ENCODE data around the gene CTNNA1. TPM values are rescaled to one million over a fixed set of nuclear protein-coding genes. Genes with fewer than 3 reads are reported as not detected.

The CTNNA1 gene
- total and polyA plus RNA-seq, 9 of the 15 experiments (the other 6 are each of a cell fraction or from before 2014, with no cell fraction given): 29.6 to 117 (median 89.1) TPM

DNA sequence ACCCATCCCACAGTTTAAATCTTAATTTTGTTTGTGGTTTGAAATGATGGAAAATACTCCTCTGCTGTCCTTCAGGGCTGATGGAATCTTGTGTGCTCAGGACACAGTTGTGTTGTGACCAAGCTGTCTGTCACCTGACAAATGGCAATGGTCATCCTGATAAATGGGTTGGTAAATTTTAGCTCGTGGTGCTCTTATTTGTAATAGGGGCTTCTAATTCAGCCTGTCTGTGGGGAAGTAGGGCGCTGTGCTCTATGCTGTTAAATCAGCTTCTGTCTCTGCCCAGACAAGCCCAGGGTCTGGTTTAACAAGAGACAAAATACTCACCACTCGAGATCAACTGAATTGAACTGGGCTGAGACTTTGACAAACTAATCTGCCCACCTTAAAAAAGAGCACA is 117.4 kb downstream of the CTNNA1 start (continued):
- TF ChIP-seq, protein P1, sequence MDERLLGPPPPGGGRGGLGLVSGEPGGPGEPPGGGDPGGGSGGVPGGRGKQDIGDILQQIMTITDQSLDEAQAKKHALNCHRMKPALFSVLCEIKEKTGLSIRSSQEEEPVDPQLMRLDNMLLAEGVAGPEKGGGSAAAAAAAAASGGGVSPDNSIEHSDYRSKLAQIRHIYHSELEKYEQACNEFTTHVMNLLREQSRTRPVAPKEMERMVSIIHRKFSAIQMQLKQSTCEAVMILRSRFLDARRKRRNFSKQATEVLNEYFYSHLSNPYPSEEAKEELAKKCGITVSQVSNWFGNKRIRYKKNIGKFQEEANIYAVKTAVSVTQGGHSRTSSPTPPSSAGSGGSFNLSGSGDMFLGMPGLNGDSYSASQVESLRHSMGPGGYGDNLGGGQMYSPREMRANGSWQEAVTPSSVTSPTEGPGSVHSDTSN (CRISPR knock-in tag; IDR thresholded peaks at IDR 0.05; ENCODE audit: low read depth): no peak
- TF ChIP-seq, protein P1 (tag; conservative IDR thresholded peaks at IDR 0.05; ENCODE audit: low read depth): peak; percentile 39; the same call in 1 of the 2 replicates
- TF ChIP-seq KDM4B (IDR thresholded peaks at IDR 0.05; ENCODE audit: borderline replicate concordance in 2 of 2, low read depth in 1 of 2): no peak
- peak; percentile 46 for TF ChIP-seq MEIS2 (IDR thresholded peaks at IDR 0.05; ENCODE audit: partially characterized antibody)

DNA sequence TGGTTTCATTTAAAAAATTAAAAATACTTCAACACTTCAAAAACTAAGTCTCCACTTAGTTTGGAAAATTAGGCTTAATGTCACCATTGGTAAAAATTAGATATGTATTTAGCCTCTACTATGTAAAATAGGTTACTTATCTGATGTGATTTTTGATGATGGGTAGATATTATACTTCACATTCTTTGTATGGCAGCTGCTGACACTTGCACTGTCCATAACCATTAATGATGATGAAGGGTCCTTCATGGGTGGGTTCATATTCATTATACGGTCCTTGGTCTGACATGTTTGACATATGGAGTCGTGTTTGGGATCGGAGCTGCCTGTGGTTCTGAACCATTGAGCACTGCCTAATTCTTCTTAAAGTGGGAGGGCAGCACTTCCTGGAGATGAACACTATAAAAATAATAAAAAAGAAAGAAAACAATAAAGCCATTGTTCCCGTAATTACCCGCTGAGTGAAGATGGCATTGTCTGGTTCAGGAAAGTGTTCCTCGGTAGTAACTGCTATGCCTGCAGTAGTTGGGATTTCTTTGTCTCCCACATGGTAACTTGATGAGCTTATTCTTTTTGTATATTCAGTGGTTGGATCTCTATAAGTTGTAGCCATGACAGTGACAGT is 119.7 kb downstream of the CTNNA1 start:
- Histone ChIP-seq H3K79me2 (ENCODE audit: control insufficient read depth, insufficient read depth, low read length) (peaks cover 2% of the 10 kb centered on the region; the same call in 1 of the 3 replicates), H4K20me1 (replicated peaks; ENCODE audit: control insufficient read depth, insufficient read depth, low read length) (peaks cover 15% of the 10 kb centered on the region; the same call in 1 of the 2 replicates), H3K4me1 (replicated peaks in 1 of 2; ENCODE audit: control insufficient read depth in 2 of 2, insufficient read depth in 2 of 2, low read length in 2 of 2) (no peaks in the 10 kb centered on the region), H3K36me3 (ENCODE audit: control insufficient read depth, insufficient read depth, low read length) (no peaks in the 10 kb centered on the region), H3K27ac (ENCODE audit: extremely low read depth, low read depth, low read length) (no peak overlapping the region), H3K9me3 (replicated peaks; ENCODE audit: control insufficient read depth, insufficient read depth, low read depth, low read length) (no peaks in the 10 kb centered on the region), H3K4me3 (no peak overlapping the region), H3K9me1 (ENCODE audit: control insufficient read depth, insufficient read depth, low read length) (no peaks in the 10 kb centered on the region), H3K9ac (ENCODE audit: insufficient read depth in 1 of 2, low read depth in 2 of 2, low read length in 2 of 2) (no peak overlapping the region), H3K27me3 (ENCODE audit: control insufficient read depth in 2 of 2, insufficient read depth in 2 of 2, low read length in 2 of 2) (no peaks in the 10 kb centered on the region), H2AFZ (ENCODE audit: low read depth, low read length) (no peak overlapping the region), H3K4me2 (ENCODE audit: insufficient read depth, low read length) (no peak overlapping the region)
- no peak for FAIRE-seq
- CTCF ChIA-PET (ENCODE audit: low intra/inter-chr PET ratio): no interaction called here
- DNase-seq (ENCODE audit: extremely low read depth in 1 of 4, low spot score in 3 of 4): no peak
- in situ Hi-C loops (cut with MboI): no loop called here
- no TSS peak for BruUV-seq (replicated peaks)
- no peak for ATAC-seq
- WGBS (ENCODE audit: insufficient coverage, low coverage, missing lambda C conversion rate): 88% methylated on average over 6 of the region's 6 CpGs
- POLR2A ChIA-PET: interaction anchor here (0.6 kb wide), 1 partner anchor 69 kb away, joined by 3 read pairs; no protein-coding TSS in a partner anchor
- intact Hi-C loops (cut with micrococcal nuclease): no loop called here
- TF ChIP-seq NFYB (IDR thresholded peaks at IDR 0.05; ENCODE audit: extremely low read depth, insufficient read length) (no peak), ZNF24 (IDR thresholded peaks at IDR 0.05) (no peak), ZBTB17 (CRISPR knock-in tag; IDR thresholded peaks at IDR 0.05) (no peak), ZNF431 (CRISPR knock-in tag; IDR thresholded peaks at IDR 0.05) (no peak), MYNN (IDR thresholded peaks at IDR 0.05) (no peak), MYNN (CRISPR knock-in tag; IDR thresholded peaks at IDR 0.05) (no peak), ZNF778 (CRISPR knock-in tag; IDR thresholded peaks at IDR 0.05) (no peak), ZNF551 (CRISPR knock-in tag; IDR thresholded peaks at IDR 0.05) (no peak)
- TF ChIP-seq, protein P2, sequence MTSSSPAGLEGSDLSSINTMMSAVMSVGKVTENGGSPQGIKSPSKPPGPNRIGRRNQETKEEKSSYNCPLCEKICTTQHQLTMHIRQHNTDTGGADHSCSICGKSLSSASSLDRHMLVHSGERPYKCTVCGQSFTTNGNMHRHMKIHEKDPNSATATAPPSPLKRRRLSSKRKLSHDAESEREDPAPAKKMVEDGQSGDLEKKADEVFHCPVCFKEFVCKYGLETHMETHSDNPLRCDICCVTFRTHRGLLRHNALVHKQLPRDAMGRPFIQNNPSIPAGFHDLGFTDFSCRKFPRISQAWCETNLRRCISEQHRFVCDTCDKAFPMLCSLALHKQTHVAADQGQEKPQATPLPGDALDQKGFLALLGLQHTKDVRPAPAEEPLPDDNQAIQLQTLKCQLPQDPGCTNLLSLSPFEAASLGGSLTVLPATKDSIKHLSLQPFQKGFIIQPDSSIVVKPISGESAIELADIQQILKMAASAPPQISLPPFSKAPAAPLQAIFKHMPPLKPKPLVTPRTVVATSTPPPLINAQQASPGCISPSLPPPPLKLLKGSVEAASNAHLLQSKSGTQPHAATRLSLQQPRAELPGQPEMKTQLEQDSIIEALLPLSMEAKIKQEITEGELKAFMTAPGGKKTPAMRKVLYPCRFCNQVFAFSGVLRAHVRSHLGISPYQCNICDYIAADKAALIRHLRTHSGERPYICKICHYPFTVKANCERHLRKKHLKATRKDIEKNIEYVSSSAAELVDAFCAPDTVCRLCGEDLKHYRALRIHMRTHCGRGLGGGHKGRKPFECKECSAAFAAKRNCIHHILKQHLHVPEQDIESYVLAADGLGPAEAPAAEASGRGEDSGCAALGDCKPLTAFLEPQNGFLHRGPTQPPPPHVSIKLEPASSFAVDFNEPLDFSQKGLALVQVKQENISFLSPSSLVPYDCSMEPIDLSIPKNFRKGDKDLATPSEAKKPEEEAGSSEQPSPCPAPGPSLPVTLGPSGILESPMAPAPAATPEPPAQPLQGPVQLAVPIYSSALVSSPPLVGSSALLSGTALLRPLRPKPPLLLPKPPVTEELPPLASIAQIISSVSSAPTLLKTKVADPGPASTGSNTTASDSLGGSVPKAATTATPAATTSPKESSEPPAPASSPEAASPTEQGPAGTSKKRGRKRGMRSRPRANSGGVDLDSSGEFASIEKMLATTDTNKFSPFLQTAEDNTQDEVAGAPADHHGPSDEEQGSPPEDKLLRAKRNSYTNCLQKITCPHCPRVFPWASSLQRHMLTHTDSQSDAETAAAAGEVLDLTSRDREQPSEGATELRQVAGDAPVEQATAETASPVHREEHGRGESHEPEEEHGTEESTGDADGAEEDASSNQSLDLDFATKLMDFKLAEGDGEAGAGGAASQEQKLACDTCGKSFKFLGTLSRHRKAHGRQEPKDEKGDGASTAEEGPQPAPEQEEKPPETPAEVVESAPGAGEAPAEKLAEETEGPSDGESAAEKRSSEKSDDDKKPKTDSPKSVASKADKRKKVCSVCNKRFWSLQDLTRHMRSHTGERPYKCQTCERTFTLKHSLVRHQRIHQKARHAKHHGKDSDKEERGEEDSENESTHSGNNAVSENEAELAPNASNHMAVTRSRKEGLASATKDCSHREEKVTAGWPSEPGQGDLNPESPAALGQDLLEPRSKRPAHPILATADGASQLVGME (CRISPR knock-in tag; IDR thresholded peaks at IDR 0.05): no peak

All from K562 (cell line).